Measurements from ENCODE around the gene TMA7.
A peak's percentile ranks its signal among the peaks of the same experiment; 100 is the strongest.

The TMA7 gene

GRCh38 chr3:48445277-48445882 lies 5.3 kb downstream of the TMA7 start:
- no peak overlapping the region for H2BK120ac ChIP-seq (ENCODE audit: low read depth, low read length)
- H3K36me3 ChIP-seq (ENCODE audit: control insufficient read depth in 1 of 2, insufficient read depth in 2 of 2, low read depth in 1 of 2, low read length in 2 of 2): peaks cover 23 to 38% of the 10 kb centered on the region in 2 experiments
- peaks cover 5% of the 10 kb centered on the region for H3K4me1 ChIP-seq (ENCODE audit: control insufficient read depth, insufficient read depth, low read depth, low read length)
- no peak overlapping the region for H2AFZ ChIP-seq (ENCODE audit: low read depth, low read length)
- peak overlapping the region in 1 of 2 experiments; percentile 100 for H3K4me3 ChIP-seq (ENCODE audit: insufficient read depth in 1 of 2, low read depth in 1 of 2, low read length in 2 of 2)
- WGBS: 81% methylated on average over 5 of the region's 6 CpGs
- no peak overlapping the region for H2BK15ac ChIP-seq (ENCODE audit: low read depth, poor library complexity, severe bottlenecking)
- no peak overlapping the region for H3K14ac ChIP-seq (ENCODE audit: low read length in 2 of 2)
- H2AK5ac ChIP-seq (ENCODE audit: low read length, severe bottlenecking): no peak overlapping the region
- H3K27ac ChIP-seq (ENCODE audit: low read length, poor library complexity, severe bottlenecking): no peak overlapping the region
- H3K27me3 ChIP-seq (ENCODE audit: control insufficient read depth in 1 of 2, insufficient read depth in 1 of 2, low read length in 2 of 2): no peaks in the 10 kb centered on the region
- peak overlapping the region in 1 of 2 experiments; percentile 41 for H3K4ac ChIP-seq (ENCODE audit: low read depth in 1 of 2, low read length in 2 of 2)
- no peak overlapping the region for H3K23ac ChIP-seq (ENCODE audit: low read length in 2 of 2)
- no peak overlapping the region for H2BK5ac ChIP-seq (ENCODE audit: low read depth, low read length, poor library complexity, severe bottlenecking)
- peak overlapping the region; percentile 39 for H4K8ac ChIP-seq (ENCODE audit: low read length)
- no peak overlapping the region for H4K91ac ChIP-seq (ENCODE audit: low read length)
- H3K18ac ChIP-seq (ENCODE audit: low read depth in 1 of 2, low read length in 2 of 2): no peak overlapping the region
- H2BK12ac ChIP-seq (ENCODE audit: low read length in 2 of 2): no peak overlapping the region
- H3K9me3 ChIP-seq (ENCODE audit: control insufficient read depth, low read length): no peaks in the 10 kb centered on the region
- H3K9ac ChIP-seq (ENCODE audit: low read length): peak overlapping the region; percentile 94
- peak overlapping the region; percentile 70 for H3K4me2 ChIP-seq (ENCODE audit: low read length, poor library complexity, severe bottlenecking)
- no peak for DNase-seq
- H3K79me1 ChIP-seq (replicated peaks; ENCODE audit: low read length, poor library complexity, severe bottlenecking): peaks cover 14% of the 10 kb centered on the region

GRCh38 chr3:48446043-48446424 lies 6.0 kb downstream of the TMA7 start:
- DNase-seq: no peak
- Histone ChIP-seq H3K4me1 (ENCODE audit: control insufficient read depth, insufficient read depth, low read depth, low read length) (peaks cover 5% of the 10 kb centered on the region), H3K4me3 (ENCODE audit: insufficient read depth in 1 of 2, low read depth in 1 of 2, low read length in 2 of 2) (peak overlapping the region; percentile 92 to 100), H2BK15ac (ENCODE audit: low read depth, poor library complexity, severe bottlenecking) (no peak overlapping the region), H2BK5ac (ENCODE audit: low read depth, low read length, poor library complexity, severe bottlenecking) (no peak overlapping the region), H3K18ac (ENCODE audit: low read depth in 1 of 2, low read length in 2 of 2) (peak overlapping the region; percentile 74 to 87), H2BK120ac (ENCODE audit: low read depth, low read length) (no peak overlapping the region), H3K79me1 (replicated peaks; ENCODE audit: low read length, poor library complexity, severe bottlenecking) (peaks cover 15% of the 10 kb centered on the region), H4K8ac (ENCODE audit: low read length) (peak overlapping the region; percentile 89), H2BK12ac (ENCODE audit: low read length in 2 of 2) (no peak overlapping the region), H3K4ac (ENCODE audit: low read depth in 1 of 2, low read length in 2 of 2) (peak overlapping the region; percentile 41 to 69), H3K9ac (ENCODE audit: low read length) (peak overlapping the region; percentile 94), H4K91ac (ENCODE audit: low read length) (peak overlapping the region; percentile 87), H2AFZ (ENCODE audit: low read depth, low read length) (peak overlapping the region; percentile 98), H3K14ac (ENCODE audit: low read length in 2 of 2) (no peak overlapping the region), H2AK5ac (ENCODE audit: low read length, severe bottlenecking) (no peak overlapping the region), H3K27me3 (ENCODE audit: control insufficient read depth in 1 of 2, insufficient read depth in 1 of 2, low read length in 2 of 2) (no peaks in the 10 kb centered on the region), H3K36me3 (ENCODE audit: control insufficient read depth in 1 of 2, insufficient read depth in 2 of 2, low read depth in 1 of 2, low read length in 2 of 2) (peaks cover 23 to 41% of the 10 kb centered on the region in 2 experiments), H3K4me2 (ENCODE audit: low read length, poor library complexity, severe bottlenecking) (peak overlapping the region; percentile 70), H3K27ac (ENCODE audit: low read length, poor library complexity, severe bottlenecking) (no peak overlapping the region), H3K9me3 (ENCODE audit: control insufficient read depth, low read length) (no peaks in the 10 kb centered on the region), H3K23ac (ENCODE audit: low read length in 2 of 2) (no peak overlapping the region)
- WGBS: 13% methylated on average over 5 of the region's 6 CpGs

GRCh38 chr3:48446425-48447193 lies 6.6 kb downstream of the TMA7 start, which contains the start of gene ATRIP:
ATRIP (plus strand) TSS chr3:48446737; CDS start chr3:48446846, 109 bp downstream.
- no peak within 1 kb of the TSS for H2BK15ac ChIP-seq (ENCODE audit: low read depth, poor library complexity, severe bottlenecking)
- WGBS: under 1% methylated on average over 87 of the region's 91 CpGs

GRCh38 chr3:48451270-48451669 lies 11.2 kb downstream of the TMA7 start:
- Histone ChIP-seq H2AK5ac (ENCODE audit: low read length, severe bottlenecking) (no peak overlapping the region), H3K27ac (ENCODE audit: low read length, poor library complexity, severe bottlenecking) (no peak overlapping the region), H2AFZ (ENCODE audit: low read depth, low read length) (no peak overlapping the region), H2BK120ac (ENCODE audit: low read depth, low read length) (no peak overlapping the region), H3K18ac (ENCODE audit: low read depth in 1 of 2, low read length in 2 of 2) (no peak overlapping the region), H3K9ac (ENCODE audit: low read length) (no peak overlapping the region), H4K8ac (ENCODE audit: low read length) (no peak overlapping the region), H3K23ac (ENCODE audit: low read length in 2 of 2) (no peak overlapping the region), H3K4me1 (ENCODE audit: control insufficient read depth, insufficient read depth, low read depth, low read length) (peaks cover 3% of the 10 kb centered on the region), H3K4ac (ENCODE audit: low read depth in 1 of 2, low read length in 2 of 2) (no peak overlapping the region), H3K36me3 (ENCODE audit: control insufficient read depth in 1 of 2, insufficient read depth in 2 of 2, low read depth in 1 of 2, low read length in 2 of 2) (peaks cover 11 to 55% of the 10 kb centered on the region in 2 experiments), H3K79me1 (replicated peaks; ENCODE audit: low read length, poor library complexity, severe bottlenecking) (peaks cover 10% of the 10 kb centered on the region), H3K14ac (ENCODE audit: low read length in 2 of 2) (no peak overlapping the region), H2BK12ac (ENCODE audit: low read length in 2 of 2) (no peak overlapping the region), H2BK15ac (ENCODE audit: low read depth, poor library complexity, severe bottlenecking) (no peak overlapping the region), H3K9me3 (ENCODE audit: control insufficient read depth, low read length) (no peaks in the 10 kb centered on the region), H2BK5ac (ENCODE audit: low read depth, low read length, poor library complexity, severe bottlenecking) (no peak overlapping the region), H3K4me3 (ENCODE audit: insufficient read depth in 1 of 2, low read depth in 1 of 2, low read length in 2 of 2) (no peak overlapping the region), H4K91ac (ENCODE audit: low read length) (no peak overlapping the region), H3K4me2 (ENCODE audit: low read length, poor library complexity, severe bottlenecking) (no peak overlapping the region), H3K27me3 (ENCODE audit: control insufficient read depth in 1 of 2, insufficient read depth in 1 of 2, low read length in 2 of 2) (no peaks in the 10 kb centered on the region)
- DNase-seq: no peak
- 100% methylated on average over 1 of the region's 1 CpG for WGBS

More at GRCh38 chr3:48446425-48447193, 6.6 kb downstream of the TMA7 start, which contains the start of gene ATRIP:
- Histone ChIP-seq H3K36me3 (ENCODE audit: control insufficient read depth in 1 of 2, insufficient read depth in 2 of 2, low read depth in 1 of 2, low read length in 2 of 2) (peaks cover 25 to 43% of the 10 kb centered on the region in 2 experiments), H3K23ac (ENCODE audit: low read length in 2 of 2) (no peak within 1 kb of the TSS), H2AFZ (ENCODE audit: low read depth, low read length) (peak within 1 kb of the TSS; percentile 98), H4K91ac (ENCODE audit: low read length) (peak within 1 kb of the TSS; percentile 87), H3K4me2 (ENCODE audit: low read length, poor library complexity, severe bottlenecking) (peak within 1 kb of the TSS; percentile 71), H3K4ac (ENCODE audit: low read depth in 1 of 2, low read length in 2 of 2) (peak within 1 kb of the TSS; percentile 41 to 69), H3K4me3 (ENCODE audit: insufficient read depth in 1 of 2, low read depth in 1 of 2, low read length in 2 of 2) (peak within 1 kb of the TSS; percentile 92 to 100), H2AK5ac (ENCODE audit: low read length, severe bottlenecking) (no peak within 1 kb of the TSS), H2BK120ac (ENCODE audit: low read depth, low read length) (no peak within 1 kb of the TSS), H3K18ac (ENCODE audit: low read depth in 1 of 2, low read length in 2 of 2) (peak within 1 kb of the TSS; percentile 74 to 87), H3K9me3 (ENCODE audit: control insufficient read depth, low read length) (no peaks in the 10 kb centered on the region), H4K8ac (ENCODE audit: low read length) (peak within 1 kb of the TSS; percentile 89), H2BK12ac (ENCODE audit: low read length in 2 of 2) (no peak within 1 kb of the TSS), H3K79me1 (replicated peaks; ENCODE audit: low read length, poor library complexity, severe bottlenecking) (peaks cover 19% of the 10 kb centered on the region), H2BK5ac (ENCODE audit: low read depth, low read length, poor library complexity, severe bottlenecking) (no peak within 1 kb of the TSS), H3K14ac (ENCODE audit: low read length in 2 of 2) (peak within 1 kb of the TSS in 1 of 2 experiments; percentile 98), H3K9ac (ENCODE audit: low read length) (peak within 1 kb of the TSS; percentile 94), H3K27me3 (ENCODE audit: control insufficient read depth in 1 of 2, insufficient read depth in 1 of 2, low read length in 2 of 2) (no peaks in the 10 kb centered on the region), H3K4me1 (ENCODE audit: control insufficient read depth, insufficient read depth, low read depth, low read length) (peaks cover 4% of the 10 kb centered on the region), H3K27ac (ENCODE audit: low read length, poor library complexity, severe bottlenecking) (no peak within 1 kb of the TSS)
- peak; percentile 89 for DNase-seq
